Ovary (tissue), 3 donors: ENCODE results near the gene PRRT4.

Source experiments
- CTCF ChIP-seq, 3 donors: fragments of 450-650 bp in 2 of 3; fragments of 200-600 bp in 1 of 3; IDR thresholded peaks; one replicate each; pipeline versions ENCODE4 v1.5.1 to v1.8.0; 2016 to 2022; ENCODE audit warnings: antibody characterized with exemption in 3 of 3, mild to moderate bottlenecking in 1 of 3
- POLR2A ChIP-seq: fragments of 450-650 bp; IDR thresholded peaks from one replicate; pipeline ENCODE4 v1.6.1; 2017; ENCODE audit warnings: antibody characterized with exemption, mild to moderate bottlenecking, moderate library complexity
- donor health status: DM: no; HTN: no; CAD: no.

GRCh38 chr7:128376077-128376476 lies 14.6 kb upstream of the PRRT4 start:
- no peak for TF ChIP-seq POLR2A
- TF ChIP-seq CTCF (IDR thresholded peaks at IDR 0.05) = no peak
